ENCODE data around the gene ARPC1B.

- TF ChIP-seq CTCF (IDR thresholded peaks at IDR 0.05) (no peak), POLR2A (IDR thresholded peaks at IDR 0.05) (no peak)
Measured at GRCh38 chr7:99373091-99374066, 1.2 kb upstream of the ARPC1B start.
